NOMO-1 treated with dmso at 0.1 percent for 144 hours (cell line): Measurements from ENCODE around the gene TIMM10.

Experiments used
- DNase-seq: peaks from one replicate; lab custom pipeline; 2025; ENCODE audit not compliant: unreplicated experiment; lab: John Stamatoyannopoulos, UW

Gene TIMM10, protein sequence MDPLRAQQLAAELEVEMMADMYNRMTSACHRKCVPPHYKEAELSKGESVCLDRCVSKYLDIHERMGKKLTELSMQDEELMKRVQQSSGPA

DNA sequence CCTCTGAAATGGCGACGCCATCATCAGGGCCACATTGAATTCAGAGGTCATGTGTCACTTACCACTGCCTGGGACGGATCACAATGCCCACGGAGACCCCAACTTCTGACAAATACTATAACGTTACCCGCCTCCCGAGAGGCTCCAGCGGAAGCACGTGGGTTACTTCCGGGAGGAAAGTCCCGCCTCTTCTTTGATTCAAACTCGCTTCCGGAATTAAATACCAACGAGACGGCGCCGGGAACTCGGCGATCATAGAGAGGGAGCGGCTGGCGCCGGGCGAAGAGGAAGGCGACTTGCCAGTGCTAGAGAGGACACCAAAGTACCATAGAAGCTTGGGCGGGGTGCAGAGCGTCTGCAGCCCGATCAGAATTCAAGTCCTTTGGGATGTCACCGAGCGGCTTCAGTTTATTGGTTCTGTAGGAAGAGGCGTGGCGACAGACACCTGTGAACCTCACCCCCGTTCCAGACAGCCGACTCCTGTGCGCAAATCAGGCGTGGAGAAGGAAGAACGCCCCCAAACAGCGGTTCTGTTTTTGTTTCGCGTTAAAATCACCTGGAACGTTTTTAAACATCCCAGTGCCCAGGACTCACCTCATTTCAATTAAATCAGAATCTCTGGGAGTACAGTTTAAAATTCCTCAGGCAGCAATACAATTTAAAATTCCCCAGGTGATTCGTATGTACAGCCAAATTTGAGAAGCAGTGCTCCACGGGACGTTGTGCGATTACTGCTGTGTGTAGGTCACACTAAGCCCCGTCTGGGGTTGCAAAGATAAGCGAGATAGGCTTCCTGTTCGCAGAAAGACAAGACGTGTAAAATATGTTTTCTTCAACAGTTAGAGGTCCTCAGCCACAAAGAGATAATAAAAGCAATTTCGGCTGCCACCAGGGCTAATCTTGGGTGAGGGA is at the start of gene TIMM10:
TIMM10 (minus strand) TSS at position 159 of the 912 bp plus-strand sequence. CDS start 565 bp downstream, outside the sequence.
- DNase-seq, result peak; percentile 98

DNA sequence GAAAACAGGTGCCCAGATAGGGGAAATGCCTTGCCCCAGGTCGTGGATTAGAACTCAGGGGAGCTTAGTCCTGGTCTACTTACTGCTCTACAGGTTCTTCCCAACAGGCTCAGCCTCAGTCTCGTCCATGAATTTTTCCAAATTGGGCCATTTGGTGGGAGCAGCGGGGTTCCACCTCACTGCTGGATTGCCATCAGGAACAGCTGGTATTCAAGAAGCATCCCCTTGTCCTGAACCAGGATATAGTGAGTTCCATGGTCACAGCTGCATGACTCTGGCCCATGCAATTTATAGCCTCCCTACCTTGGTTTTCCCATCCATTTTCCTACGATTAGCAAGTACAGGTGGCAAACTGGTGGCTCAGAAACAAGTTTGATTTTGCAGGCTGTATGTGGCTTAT is 43.5 kb upstream of the TIMM10 start:
- DNase-seq, result no peak

DNA sequence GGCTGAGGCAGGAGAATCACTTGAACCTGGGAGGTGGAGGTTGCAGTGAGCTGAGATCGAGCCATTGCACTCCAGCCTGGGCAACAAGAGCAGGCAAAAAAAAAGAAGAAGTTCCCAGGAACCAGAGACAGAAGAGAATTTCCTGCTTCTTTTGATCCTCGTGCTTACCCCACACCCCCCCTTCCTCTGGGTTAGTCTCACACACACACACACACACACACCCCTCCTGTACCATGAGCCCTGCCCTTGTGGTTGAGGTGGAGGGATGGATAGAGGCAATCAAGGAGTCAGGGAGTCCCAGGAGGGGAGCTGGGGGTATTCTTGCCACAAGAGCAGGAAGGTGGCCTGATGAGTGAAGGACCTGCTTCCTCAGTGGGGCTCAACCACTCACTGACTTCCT is 41.1 kb upstream of the TIMM10 start:
- DNase-seq, result peak; percentile 4

DNA sequence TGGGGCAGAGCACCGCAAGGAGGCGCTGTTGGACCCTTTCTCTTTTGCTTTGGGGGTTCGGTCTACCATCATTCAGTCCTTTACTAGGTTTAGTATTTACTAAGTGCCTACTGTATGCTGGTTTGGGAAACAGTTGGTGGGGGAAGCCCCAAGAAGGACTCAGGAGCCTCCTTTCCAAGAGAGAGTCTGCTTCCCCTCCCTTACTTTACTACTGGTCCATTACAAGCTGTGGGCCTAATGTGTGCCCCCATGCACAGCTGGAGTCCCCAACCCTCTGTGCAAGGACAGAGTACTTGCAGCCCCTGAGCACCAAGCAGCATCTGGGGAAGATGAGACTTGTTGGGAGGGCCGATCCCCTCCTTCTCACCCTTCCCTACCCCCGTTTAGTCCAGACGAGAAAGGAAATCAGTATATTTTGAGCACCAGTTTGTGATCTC is 37.8 kb upstream of the TIMM10 start:
- DNase-seq, result no peak

DNA sequence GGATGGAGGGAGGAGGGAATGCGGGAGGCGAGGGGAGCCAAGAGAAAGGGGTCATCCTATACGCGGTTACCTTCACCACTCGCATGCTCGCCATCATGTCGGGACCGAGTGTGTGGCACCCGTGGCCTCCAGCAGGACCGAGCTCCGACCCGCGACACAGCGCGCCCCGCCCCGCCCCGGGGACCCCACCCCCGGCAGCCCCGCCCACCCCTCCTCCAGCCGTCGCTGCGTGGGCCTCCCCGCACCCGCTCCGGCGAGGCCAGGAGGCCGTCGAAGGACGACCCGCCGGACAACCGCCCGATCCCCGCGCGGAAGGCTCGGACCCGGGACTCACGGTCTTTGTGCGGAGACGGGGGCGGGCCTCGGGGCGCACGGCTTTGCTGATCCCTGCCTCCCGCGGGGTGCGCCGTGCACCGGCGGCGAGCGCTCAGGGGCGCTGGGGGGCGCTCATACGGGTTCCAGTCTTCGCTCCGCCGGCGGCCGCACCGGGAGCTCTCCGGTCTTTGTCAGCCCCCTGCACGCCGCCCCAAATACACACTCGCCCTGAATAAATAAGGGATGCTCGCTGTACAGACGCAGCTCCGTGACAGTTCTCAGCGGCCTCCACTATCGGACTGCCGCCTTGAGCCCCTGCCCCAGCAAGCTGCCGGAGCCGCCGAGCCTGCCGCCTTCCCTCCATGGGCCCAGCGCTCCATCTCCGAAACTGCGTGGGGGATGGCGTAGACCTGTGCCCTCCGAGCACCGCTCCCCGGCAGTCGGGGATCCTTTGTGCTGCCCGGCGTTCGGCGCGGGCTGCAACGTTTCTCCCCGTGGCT is 37.2 kb upstream of the TIMM10 start, which contains the start of gene UBE2L6:
UBE2L6 (minus strand) TSS at position 158 of the 815 bp plus-strand sequence; CDS start at position 97, 61 bp downstream.
- peak; percentile 64 for DNase-seq

DNA sequence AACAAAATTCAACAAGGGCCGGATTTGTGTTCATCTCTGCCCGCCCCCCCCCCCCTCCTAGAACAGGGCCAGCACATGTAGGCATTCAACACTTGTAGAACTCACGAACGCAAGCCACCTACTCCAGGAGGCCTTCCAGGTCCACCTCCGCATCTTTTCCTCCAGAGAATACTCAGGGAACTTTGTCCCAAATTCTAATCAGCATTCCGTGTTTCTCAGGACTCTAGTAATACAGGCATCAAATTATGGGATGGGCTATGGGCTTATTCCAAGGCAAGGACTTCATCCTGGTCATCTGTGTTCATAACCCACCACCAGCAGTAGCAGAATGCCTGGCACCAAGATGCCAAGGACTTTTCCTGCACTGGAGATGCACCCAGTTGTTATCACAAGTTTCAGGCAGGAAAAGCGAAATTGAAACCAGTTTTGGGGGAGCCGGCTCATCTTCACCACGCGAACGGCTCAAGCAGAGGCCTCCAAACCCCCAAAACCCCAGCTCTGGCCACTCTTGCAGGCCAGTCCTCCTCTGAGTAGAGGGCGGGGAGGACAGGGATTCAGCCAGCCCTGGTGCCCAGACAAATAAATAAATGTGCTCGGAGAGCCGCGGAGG is 36.5 kb upstream of the TIMM10 start:
- DNase-seq, result peak; percentile 13

DNA sequence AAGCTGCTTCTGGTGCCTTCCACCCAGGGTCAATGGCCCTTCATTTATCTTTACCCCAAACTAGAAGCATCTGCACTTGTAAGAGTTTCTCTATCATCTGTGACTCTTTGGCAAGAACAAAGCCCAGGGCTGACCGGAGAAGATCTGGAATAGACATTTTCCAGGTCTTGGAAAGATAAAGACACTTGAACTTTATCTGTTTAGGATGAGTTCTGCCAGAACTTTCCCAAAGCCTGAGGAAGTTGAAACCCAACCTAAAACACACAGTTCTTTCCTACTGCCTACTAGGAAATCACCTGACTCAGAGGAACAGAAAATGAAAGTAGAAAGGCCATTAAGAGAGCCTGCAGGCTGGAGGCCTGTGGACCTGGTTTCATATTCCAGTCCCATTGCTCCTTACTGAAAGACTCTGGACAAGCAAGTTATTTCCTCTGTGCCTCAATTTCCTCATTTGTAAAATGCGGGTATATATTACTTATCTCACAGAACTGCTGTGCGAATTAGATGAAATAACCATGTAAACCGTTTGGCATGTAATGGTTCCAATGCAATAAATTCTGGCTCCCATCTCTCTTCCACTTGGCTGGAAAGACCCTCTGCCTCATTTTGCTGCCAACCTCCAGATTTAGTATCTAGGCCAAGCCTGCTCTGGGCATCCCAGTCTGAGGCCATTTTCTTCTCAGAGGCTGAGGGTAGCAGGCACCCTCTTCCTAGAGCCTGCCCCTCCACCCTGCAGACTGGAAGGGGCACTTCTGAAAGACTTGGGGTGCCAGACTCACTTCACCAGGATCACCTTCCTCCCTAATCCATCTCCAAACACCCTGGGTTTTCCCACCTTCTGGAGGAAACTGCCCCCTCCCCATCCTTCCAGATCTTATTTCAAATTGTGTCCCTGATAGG is 35.7 kb upstream of the TIMM10 start:
- DNase-seq, result peak; percentile 23

DNA sequence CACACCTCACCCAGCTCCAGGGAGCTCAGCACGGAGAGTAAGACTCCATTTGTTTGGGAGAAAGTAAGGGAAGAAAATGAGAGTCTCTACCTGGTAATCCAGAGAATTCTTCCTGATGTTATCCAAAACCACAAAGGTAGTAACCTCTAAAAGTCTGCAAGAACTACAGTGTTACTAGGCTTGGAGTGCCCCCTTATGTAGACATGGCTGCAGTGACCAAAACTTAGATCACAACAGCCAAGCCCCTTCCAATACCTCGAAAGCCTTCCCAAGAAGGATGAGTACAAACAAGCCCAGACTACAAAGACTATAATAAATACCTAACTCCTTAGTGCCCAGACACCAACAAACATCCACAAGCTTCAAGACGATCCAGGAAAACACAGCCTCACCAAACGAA is 32.0 kb upstream of the TIMM10 start:
- no peak for DNase-seq

DNA sequence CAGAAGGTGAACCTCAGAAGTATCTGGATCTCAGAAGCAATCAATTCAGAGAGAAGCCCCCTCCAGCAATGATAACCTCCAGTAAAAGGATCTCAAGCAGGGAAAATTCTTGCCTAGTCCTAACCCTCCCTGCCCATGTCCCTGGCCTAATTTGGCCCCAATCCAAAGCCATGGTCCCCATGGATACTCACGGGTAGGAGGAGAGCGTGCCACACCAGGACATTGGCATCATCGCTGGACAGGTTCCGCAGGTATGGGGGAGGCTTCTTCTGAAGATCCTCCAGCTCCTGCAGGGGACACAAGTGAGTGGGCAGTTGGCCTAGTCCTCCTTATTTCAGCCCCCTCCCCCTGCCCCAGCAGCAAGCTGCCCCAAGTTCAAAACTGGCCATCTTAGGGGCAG is 29.6 kb upstream of the TIMM10 start:
- DNase-seq, result no peak

DNA sequence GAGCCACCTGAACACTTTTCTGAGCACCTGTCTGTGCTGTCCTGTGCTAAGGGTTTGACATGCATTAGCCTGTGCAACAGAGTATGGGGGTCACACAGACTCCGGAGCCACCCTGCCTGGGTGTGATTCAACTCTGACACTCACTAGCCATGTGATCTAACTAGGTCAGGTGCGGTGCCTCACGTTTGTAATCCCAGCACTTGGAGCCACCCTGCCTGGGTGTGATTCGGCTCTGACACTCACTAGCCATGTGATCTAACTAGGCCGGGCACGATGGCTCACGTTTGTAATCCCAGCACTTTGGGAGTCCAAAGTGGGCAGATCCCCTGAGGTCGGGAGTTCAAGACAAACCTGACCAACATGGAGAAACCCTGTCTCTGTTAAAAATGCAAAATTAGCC is 25.5 kb upstream of the TIMM10 start:
- DNase-seq, result no peak

DNA sequence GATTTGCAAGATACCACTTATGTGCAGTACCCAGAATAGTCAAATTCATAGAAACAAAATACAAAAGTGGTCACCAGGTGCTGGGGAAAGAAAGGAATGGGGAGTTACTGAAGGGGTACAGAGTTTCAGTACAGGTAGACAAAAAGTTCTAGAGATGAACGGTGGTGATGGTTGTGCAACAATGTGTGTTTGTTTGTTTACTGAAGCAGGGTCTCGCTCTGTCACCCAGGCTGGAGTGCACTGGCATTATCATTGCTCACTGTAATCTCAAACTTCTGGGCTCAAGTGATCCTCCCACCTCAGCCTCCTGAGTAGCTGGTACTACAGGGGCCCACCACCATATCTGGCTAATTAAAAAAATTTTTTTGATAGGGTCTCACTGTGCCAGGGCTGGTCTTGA is 24.8 kb upstream of the TIMM10 start:
- DNase-seq, result no peak

DNA sequence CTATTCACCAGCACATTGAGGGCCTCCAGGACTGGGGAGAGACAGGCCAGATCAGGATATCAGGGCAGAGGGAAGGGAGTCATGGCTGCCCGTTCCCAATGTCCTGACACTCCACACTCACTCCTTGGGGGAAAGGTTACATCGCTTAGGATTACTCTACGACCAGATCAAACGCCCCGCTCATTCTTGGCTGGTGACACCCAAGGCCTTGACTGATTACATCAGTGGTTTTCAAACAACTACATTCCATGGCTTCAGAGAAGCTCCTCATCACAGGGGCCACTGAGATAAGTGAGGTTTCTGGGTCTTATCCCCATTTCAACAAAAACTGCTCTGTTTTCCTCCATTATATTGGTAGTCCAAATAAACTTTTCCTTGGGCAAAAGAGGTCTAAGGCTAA is 21.9 kb upstream of the TIMM10 start:
- no peak for DNase-seq

DNA sequence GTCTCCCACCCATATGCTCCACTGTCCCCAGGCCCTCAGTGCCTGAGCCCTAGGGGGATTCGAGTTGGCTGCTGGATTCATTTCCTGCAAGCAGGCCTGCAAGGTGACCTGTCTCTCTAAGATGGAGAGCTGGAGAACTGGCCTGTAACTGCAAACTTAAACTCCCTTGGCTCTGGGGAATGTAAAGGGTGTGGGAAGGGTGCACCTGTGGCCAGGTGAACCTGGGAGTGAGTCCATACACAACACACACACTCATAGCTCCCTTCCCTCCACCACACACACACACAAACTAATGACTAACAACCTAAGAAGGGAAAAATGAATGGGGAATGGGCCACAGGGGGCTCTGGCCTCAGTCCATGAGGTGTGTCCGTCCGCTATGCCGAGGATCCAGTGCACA is 21.4 kb upstream of the TIMM10 start:
- DNase-seq, result no peak

DNA sequence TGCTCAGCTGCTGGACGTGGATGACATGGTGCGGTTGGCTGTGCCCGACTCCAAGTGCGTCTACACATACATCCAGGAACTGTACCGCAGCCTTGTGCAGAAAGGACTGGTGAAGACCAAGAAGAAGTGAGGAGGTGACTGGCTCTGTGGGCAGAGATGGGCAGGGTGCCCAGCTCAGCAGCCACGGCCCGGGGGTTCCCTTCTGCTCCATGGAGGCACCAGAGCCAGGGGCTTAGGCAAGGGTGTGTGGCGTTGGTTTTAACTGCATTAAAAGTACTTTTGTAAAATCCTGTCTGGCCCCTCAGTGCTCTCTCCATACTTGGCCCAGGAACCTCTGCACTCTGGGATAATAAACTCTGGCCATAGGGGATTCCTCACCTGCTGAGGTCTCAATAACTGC is 19.4 kb upstream of the TIMM10 start:
- no peak for DNase-seq

DNA sequence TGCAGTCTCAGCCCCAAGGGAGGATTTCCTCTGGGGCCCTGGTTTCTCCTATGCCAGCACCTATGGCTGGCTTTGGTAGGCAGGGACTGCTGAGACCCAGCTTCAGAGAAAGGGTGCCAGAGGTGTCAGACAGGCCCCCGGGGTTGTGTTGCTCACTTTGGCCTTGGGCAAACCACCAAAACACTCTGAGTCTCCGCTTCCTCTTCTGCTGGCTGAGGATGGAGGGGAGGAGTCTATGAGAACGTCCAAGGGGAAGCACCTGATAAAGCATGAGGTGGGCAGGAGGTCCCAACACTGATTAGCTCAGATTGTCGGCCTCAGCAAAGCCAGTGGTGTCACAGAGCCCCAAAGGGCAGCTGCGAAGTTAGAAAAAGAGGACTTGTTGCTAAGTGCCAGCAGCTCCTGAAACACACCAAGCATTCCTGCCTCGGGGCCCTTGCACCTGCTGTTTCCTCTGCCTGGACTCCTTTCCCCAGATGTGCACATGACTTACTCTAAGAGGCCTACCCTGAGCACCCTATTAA is 17.4 kb upstream of the TIMM10 start:
- peak; percentile 16 for DNase-seq

DNA sequence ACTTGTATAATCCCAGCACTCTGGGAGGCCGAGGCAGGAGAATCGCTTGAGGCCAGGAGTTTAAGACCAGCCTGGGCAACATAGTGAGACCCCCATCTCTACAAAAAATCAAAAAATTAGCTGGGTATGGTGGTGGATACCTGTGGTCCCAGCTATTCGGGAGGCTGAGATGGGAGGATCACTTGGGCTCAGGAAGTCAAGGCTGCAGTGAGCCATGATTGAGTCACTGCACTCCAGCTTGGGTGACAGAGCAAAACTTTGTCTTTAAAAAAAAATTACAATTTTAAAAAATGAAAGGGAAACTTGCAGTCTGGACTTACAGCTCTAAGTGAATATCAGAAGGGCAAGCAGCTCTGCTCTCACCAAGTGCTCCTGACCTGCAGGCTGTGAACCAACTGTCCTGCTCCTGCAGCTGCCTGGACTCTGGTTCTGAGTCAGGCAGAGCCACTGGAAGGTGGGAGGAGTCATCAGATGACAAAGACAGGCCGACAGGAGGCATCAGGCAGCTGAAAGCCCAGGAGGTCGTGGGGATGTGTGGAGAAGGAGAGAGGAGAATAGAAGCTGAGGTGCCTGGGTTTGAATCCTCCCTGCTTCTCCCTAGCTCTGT is 16.4 kb upstream of the TIMM10 start:
- DNase-seq, result no peak

DNA sequence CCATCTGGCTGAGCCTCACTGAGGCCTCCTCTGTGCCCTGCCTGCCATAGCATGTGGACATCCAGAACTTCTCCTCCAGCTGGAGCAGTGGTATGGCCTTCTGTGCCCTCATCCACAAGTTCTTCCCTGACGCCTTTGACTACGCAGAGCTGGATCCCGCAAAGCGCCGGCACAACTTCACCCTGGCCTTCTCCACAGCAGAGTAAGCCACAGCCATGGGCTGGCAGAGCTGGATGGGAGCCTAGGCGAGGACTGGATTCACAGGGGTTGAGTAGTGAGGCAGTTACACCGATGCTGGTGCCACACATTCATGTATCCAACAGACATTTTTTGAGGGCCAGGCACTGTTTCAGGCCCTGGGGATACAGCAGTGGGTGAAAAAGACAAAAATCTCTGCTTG is 15.9 kb upstream of the TIMM10 start:
- no peak for DNase-seq

DNA sequence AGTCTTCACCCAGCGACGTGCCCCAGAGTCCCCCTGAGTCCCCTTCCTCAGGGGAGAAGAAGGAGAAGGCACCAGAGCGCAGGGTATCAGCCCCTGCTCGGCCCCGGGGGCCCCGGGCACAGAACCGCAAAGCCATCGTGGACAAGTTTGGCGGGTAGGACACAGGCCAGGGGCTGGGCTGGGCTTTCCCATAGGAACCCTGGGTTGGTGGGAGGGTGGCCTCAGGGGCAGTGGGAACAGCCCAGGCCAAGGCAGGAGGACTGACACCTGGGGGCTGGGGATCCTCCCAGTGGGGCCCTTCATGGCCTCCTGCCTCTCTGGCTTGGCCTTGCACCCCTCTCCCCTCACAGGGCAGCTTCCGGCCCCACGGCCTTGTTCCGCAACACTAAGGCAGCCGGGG is 15.3 kb upstream of the TIMM10 start:
- DNase-seq, result no peak

DNA sequence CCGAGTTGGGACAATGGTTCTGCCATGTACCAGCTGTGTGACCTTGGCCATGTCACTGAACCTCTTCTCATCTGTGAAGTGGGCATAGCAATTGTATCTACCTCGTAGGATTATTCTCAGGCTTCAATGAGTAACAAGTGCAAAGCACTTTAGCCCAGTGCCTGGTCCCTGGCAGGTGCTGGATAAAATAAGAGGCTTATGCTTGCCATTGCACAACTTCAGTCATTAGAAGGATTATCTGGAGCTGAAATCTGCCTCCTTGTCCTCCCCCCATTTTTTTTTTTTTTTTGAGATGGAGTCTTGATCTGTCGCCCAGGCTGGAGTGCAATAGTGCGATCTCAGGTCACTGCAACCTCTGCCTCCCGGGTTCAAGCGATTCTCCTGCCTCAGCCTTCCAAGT is 14.0 kb upstream of the TIMM10 start:
- DNase-seq, result no peak

DNA sequence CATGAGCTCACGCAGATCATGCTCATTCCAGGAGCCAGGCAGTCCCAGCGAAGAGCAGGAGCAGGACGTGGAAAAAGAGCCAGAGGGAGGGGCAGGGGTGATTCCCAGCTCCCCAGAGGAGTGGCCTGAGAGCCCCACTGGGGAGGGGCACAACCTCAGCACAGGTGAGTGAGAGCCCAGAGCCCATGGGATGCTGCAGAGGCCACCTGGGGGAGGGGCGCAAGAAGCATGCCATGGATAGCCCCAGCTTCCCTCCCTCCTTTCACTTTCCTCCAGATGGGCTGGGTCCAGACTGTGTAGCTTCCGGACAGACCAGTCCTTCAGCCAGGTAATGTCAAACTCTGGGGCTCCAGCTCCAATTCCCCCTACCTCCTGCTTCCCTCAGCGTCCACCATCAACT is 13.0 kb upstream of the TIMM10 start:
- DNase-seq, result no peak
